Measurements from ENCODE around the gene SNRK. TPM values are rescaled to one million over a fixed set of nuclear protein-coding genes. Genes with fewer than 3 reads are reported as not detected.

Gene SNRK
- total and polyA plus RNA-seq, 9 of the 15 experiments (the other 6 are each of a cell fraction or from before 2014, with no cell fraction given), result 1.7 to 12.3 (median 7.3) TPM

GRCh38 chr3:43330981-43331380 is 44.6 kb downstream of the SNRK start:
- no TSS peak for BruUV-seq (replicated peaks)
- H3K9me1 ChIP-seq (ENCODE audit: control insufficient read depth, insufficient read depth, low read length), result no peaks in the 10 kb centered on the region
- no peaks in the 10 kb centered on the region; the same call in 2 of the 3 replicates for H3K79me2 ChIP-seq (ENCODE audit: control insufficient read depth, insufficient read depth, low read length)
- no peak overlapping the region for H3K9ac ChIP-seq (ENCODE audit: insufficient read depth in 1 of 2, low read depth in 2 of 2, low read length in 2 of 2)
- ChIA-PET CTCF (ENCODE audit: low intra/inter-chr PET ratio) (no interaction called here), POLR2A (no interaction called here)
- DNase-seq (ENCODE audit: extremely low read depth in 1 of 4, low spot score in 3 of 4), result no peak
- FAIRE-seq, result no peak
- 11% methylated on average over 1 of the region's 1 CpG for WGBS (ENCODE audit: insufficient coverage, low coverage, missing lambda C conversion rate)
- H2AFZ ChIP-seq (ENCODE audit: low read depth, low read length), result no peak overlapping the region
- H4K20me1 ChIP-seq (replicated peaks; ENCODE audit: control insufficient read depth, insufficient read depth, low read length), result no peaks in the 10 kb centered on the region
- H3K4me3 ChIP-seq, result no peak overlapping the region
- no peaks in the 10 kb centered on the region for H3K36me3 ChIP-seq (ENCODE audit: control insufficient read depth, insufficient read depth, low read length)
- H3K9me3 ChIP-seq (replicated peaks; ENCODE audit: control insufficient read depth, insufficient read depth, low read depth, low read length), result peaks cover 3% of the 10 kb centered on the region
- in situ Hi-C loops (cut with MboI) (no loop called here), intact Hi-C loops (cut with micrococcal nuclease) (no loop called here)
- H3K27me3 ChIP-seq (ENCODE audit: control insufficient read depth in 2 of 2, insufficient read depth in 2 of 2, low read length in 2 of 2), result no peaks in the 10 kb centered on the region
- no peak overlapping the region for H3K4me2 ChIP-seq (ENCODE audit: insufficient read depth, low read length)
- H3K27ac ChIP-seq (ENCODE audit: extremely low read depth, low read depth, low read length), result no peak overlapping the region
- ATAC-seq, result no peak
- no peaks in the 10 kb centered on the region; a peak in 1 of 5 replicates for H3K4me1 ChIP-seq (replicated peaks in 1 of 2; ENCODE audit: control insufficient read depth in 2 of 2, insufficient read depth in 2 of 2, low read length in 2 of 2)
- no peak for TF ChIP-seq ZNF75A (CRISPR knock-in tag; IDR thresholded peaks at IDR 0.05)
- no peak for TF ChIP-seq RBM34 (IDR thresholded peaks at IDR 0.05; ENCODE audit: borderline replicate concordance, insufficient read depth, low read length)
- TF ChIP-seq, protein P1, sequence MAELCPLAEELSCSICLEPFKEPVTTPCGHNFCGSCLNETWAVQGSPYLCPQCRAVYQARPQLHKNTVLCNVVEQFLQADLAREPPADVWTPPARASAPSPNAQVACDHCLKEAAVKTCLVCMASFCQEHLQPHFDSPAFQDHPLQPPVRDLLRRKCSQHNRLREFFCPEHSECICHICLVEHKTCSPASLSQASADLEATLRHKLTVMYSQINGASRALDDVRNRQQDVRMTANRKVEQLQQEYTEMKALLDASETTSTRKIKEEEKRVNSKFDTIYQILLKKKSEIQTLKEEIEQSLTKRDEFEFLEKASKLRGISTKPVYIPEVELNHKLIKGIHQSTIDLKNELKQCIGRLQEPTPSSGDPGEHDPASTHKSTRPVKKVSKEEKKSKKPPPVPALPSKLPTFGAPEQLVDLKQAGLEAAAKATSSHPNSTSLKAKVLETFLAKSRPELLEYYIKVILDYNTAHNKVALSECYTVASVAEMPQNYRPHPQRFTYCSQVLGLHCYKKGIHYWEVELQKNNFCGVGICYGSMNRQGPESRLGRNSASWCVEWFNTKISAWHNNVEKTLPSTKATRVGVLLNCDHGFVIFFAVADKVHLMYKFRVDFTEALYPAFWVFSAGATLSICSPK (IDR thresholded peaks at IDR 0.05; ENCODE audit: borderline replicate concordance), result no peak
- no peak for TF ChIP-seq ZKSCAN8 (CRISPR knock-in tag; IDR thresholded peaks at IDR 0.05)
- TF ChIP-seq CHAMP1 (IDR thresholded peaks at IDR 0.05), result no peak
- no peak for TF ChIP-seq ZNF12 (CRISPR knock-in tag; IDR thresholded peaks at IDR 0.05)
- TF ChIP-seq ZNF175 (CRISPR knock-in tag; IDR thresholded peaks at IDR 0.05; ENCODE audit: low read depth), result no peak
- no peak for TF ChIP-seq PTBP1 (IDR thresholded peaks at IDR 0.05; ENCODE audit: low read depth, low read length)
- no peak for TF ChIP-seq DPF2 (IDR thresholded peaks at IDR 0.05)
- no peak for TF ChIP-seq JUNB (CRISPR knock-in tag; conservative IDR thresholded peaks at IDR 0.05)
- no peak for TF ChIP-seq HBP1 (CRISPR knock-in tag; IDR thresholded peaks at IDR 0.05)
- no peak for TF ChIP-seq GMEB1 (CRISPR knock-in tag; IDR thresholded peaks at IDR 0.05)
- TF ChIP-seq NCOA4 (IDR thresholded peaks at IDR 0.05; ENCODE audit: partially characterized antibody), result no peak
- no peak for TF ChIP-seq NR0B1 (IDR thresholded peaks at IDR 0.05; ENCODE audit: partially characterized antibody)
- no peak for TF ChIP-seq NCOA6 (IDR thresholded peaks at IDR 0.05)
- TF ChIP-seq SMAD1 (IDR thresholded peaks at IDR 0.05; ENCODE audit: low read depth, low read length, partially characterized antibody), result no peak

Measured in K562 (cell line).